OCI-LY7 (cell line): ENCODE measurements around the gene DGKQ. TPM values are rescaled to one million over a fixed set of nuclear protein-coding genes. Genes with fewer than 3 reads are reported as not detected.

Experiments
- BruUV-seq: library from RNA; stranded (reverse); fragments of 400-500 nt; replicated peaks from 2 replicates; lab custom pipeline; 2021; lab: Mats Ljungman, UMichigan
- CTCF ChIA-PET: fragments of 300-600 bp; sonication (Branson Sonifier 250); formaldehyde crosslinking; loops from one replicate; lab custom pipeline; 2022; ENCODE audit warnings: antibody characterized with exemption; ENCODE audit not compliant: unreplicated experiment; lab: Charles Lee
- POLR2A ChIA-PET: fragments of 300-600 bp; sonication (Branson Sonifier 250); formaldehyde crosslinking; loops from one replicate; lab custom pipeline; 2022; ENCODE audit warnings: antibody characterized with exemption; lab: Charles Lee
- DNase-seq: peaks from one replicate; pipeline ENCODE4 v3.0.0-alpha.2; 2015; ENCODE audit warnings: low spot score
- H2AFZ ChIP-seq: fragments of 200-600 bp; sonication (generic), shearing (Covaris generic); 2 replicates; pipeline ENCODE4 v1.6.1; 2014; ENCODE audit warnings: mild to moderate bottlenecking, antibody characterized with exemption, low read length, moderate library complexity
- H3K27ac ChIP-seq: fragments of 200-600 bp; sonication (generic); 2 replicates; pipeline ENCODE4 v1.5.1; 2014; ENCODE audit warnings: mixed run types, low read depth, mild to moderate bottlenecking, moderate library complexity, low read length, inconsistent platforms; ENCODE audit not compliant: poor library complexity, severe bottlenecking
- H3K36me3 ChIP-seq: fragments of 200-600 bp; sonication (generic); 2 replicates; pipeline ENCODE4 v1.6.1; 2014; ENCODE audit warnings: mild to moderate bottlenecking, antibody characterized with exemption, low read length, moderate library complexity, mixed read lengths; ENCODE audit not compliant: insufficient read depth
- H3K4me1 ChIP-seq: fragments of 200-600 bp; sonication (generic); 2 replicates; pipeline ENCODE4 v1.5.1; 2014; ENCODE audit warnings: mild to moderate bottlenecking, low read length; ENCODE audit not compliant: insufficient read depth, poor library complexity, severe bottlenecking
- H3K4me2 ChIP-seq: fragments of 200-600 bp; sonication (generic); 2 replicates; pipeline ENCODE4 v1.6.1; 2014; ENCODE audit warnings: mild to moderate bottlenecking, low read length
- H3K4me3 ChIP-seq: fragments of 200-600 bp; sonication (generic); 2 replicates; pipeline ENCODE4 v1.5.1; 2014; ENCODE audit warnings: mild to moderate bottlenecking, low read depth, low read length; ENCODE audit not compliant: poor library complexity, severe bottlenecking
- H3K79me2 ChIP-seq: fragments of 200-600 bp; sonication (generic); 2 replicates; pipeline ENCODE4 v1.6.1; 2016; ENCODE audit warnings: low read depth, mild to moderate bottlenecking, low read length, moderate library complexity, mixed read lengths; ENCODE audit not compliant: insufficient read depth
- H3K9me2 ChIP-seq: fragments of 200-600 bp; sonication (generic); 2 replicates; pipeline ENCODE4 v1.6.1; 2016; ENCODE audit warnings: mild to moderate bottlenecking, low read length, mixed read lengths; ENCODE audit not compliant: insufficient read depth
- H3K9me3 ChIP-seq: fragments of 200-600 bp; sonication (generic); 2 replicates; pipeline ENCODE4 v1.6.1; 2014; ENCODE audit warnings: mild to moderate bottlenecking, mixed run types, low read length, mixed read lengths
- H4K20me1 ChIP-seq: fragments of 200-600 bp; sonication (generic); 2 replicates; pipeline ENCODE4 v1.6.1; 2014; ENCODE audit warnings: mild to moderate bottlenecking, antibody characterized with exemption, low read length, moderate library complexity, mixed read lengths; ENCODE audit not compliant: insufficient read depth
- CTCF ChIP-seq: fragments of 200-600 bp; sonication (generic); conservative IDR thresholded peaks from 2 replicates; pipeline ENCODE4 v1.5.1; 2014; ENCODE audit warnings: mild to moderate bottlenecking, antibody characterized with exemption, low read length, moderate library complexity, mixed read lengths
- EZH2phosphoT487 ChIP-seq: fragments of 200-600 bp; sonication (generic); IDR thresholded peaks from 2 replicates; pipeline ENCODE4 v1.6.1; 2018; ENCODE audit warnings: low read depth, borderline replicate concordance, mild to moderate bottlenecking, mixed run types, antibody characterized with exemption, low read length, moderate library complexity, mixed read lengths
- intact Hi-C: fragments of 100-400 bp; cut with micrococcal nuclease; formaldehyde crosslinking; loops from one replicate; pipeline ENCODE4 v1.10.0; 2022; ENCODE audit not compliant: unreplicated experiment
- total RNA-seq, 2 experiments: library from RNA; depleted of rRNA in 1 of 2; stranded (reverse); fragments of >200 nt in 1 of 2; shearing (Covaris generic) in 1 of 2; gene quantifications; 2 replicates each; pipeline ENCODE4 v1.2.3, GENCODE V29; 2014 to 2022

Gene DGKQ
- total RNA-seq, 2 experiments from 2014 or later = 11.3 to 15.2 TPM

- TF ChIP-seq CTCF = no peak
- TF ChIP-seq EZH2phosphoT487 = no peak
- BruUV-seq = no TSS peak
- no peaks in the 10 kb centered on the region for H3K4me1 ChIP-seq
- no peak for DNase-seq
- H3K27ac ChIP-seq = no peak overlapping the region
- H3K4me2 ChIP-seq = no peak overlapping the region
- no peaks in the 10 kb centered on the region for H3K9me3 ChIP-seq
- H2AFZ ChIP-seq = no peak overlapping the region
- ChIA-PET POLR2A (interaction anchor here (0.6 kb wide), 1 partner anchor 19 kb away, joined by 3 read pairs; no protein-coding TSS in a partner anchor), CTCF (no interaction called here)
- no peak overlapping the region for H3K4me3 ChIP-seq
- no peaks in the 10 kb centered on the region for H4K20me1 ChIP-seq
- H3K36me3 ChIP-seq = no peaks in the 10 kb centered on the region
- intact Hi-C loops = no loop called here
- H3K9me2 ChIP-seq = no peaks in the 10 kb centered on the region
- no peaks in the 10 kb centered on the region for H3K79me2 ChIP-seq
Measured at GRCh38 chr4:954211-955020, 19.0 kb downstream of the DGKQ start.

DNA sequence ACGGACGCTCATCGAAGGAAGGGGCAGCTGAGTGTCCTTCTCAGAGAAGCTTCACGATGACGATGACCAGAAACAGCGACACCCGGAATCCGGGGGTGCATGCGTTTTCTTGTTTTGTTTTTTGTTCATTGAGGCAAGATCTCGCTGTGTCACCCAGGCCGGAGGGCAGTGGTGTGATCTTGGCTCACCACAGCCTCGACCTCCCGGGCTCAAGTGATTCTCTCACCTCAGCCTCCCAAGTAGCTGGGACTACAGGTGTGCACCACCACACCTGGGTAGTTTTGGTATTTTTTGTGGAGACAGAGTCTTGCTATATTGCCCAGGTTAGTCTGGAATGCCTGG lies 19.8 kb downstream of the DGKQ start:
- H3K4me3 ChIP-seq = no peak overlapping the region
- CTCF ChIA-PET = no interaction called here
- no peak for DNase-seq

More for the DNA sequence above, 19.8 kb downstream of the DGKQ start:
- no peak for TF ChIP-seq EZH2phosphoT487
- TF ChIP-seq CTCF = no peak
- POLR2A ChIA-PET = no interaction called here
- H3K36me3 ChIP-seq = no peaks in the 10 kb centered on the region
- no peaks in the 10 kb centered on the region for H3K4me1 ChIP-seq
- H3K9me3 ChIP-seq = no peaks in the 10 kb centered on the region
- no peak overlapping the region for H3K4me2 ChIP-seq
- intact Hi-C loops = no loop called here
- no peaks in the 10 kb centered on the region for H4K20me1 ChIP-seq
- no peak overlapping the region for H2AFZ ChIP-seq
- H3K9me2 ChIP-seq = no peaks in the 10 kb centered on the region
- no peaks in the 10 kb centered on the region for H3K79me2 ChIP-seq
- BruUV-seq = no TSS peak
- H3K27ac ChIP-seq = no peak overlapping the region
